Spleen (tissue), 11 donors: ENCODE results near the gene GBP3. TPM values are rescaled to one million over a fixed set of nuclear protein-coding genes. Genes with fewer than 3 reads are reported as not detected.
"Not testable (repeated sequence)": the region's sequence is repeated elsewhere in the genome, so short reads cannot be mapped to it uniquely, and the experiment has no call there.

ENCODE experiments used
- DNase-seq: peaks from one replicate; pipeline ENCODE4 v3.0.0-alpha.2; 2020
- H3K27ac ChIP-seq, 8 donors: fragments of 200-600 bp; sonication (generic) in 7 of 8; 1 replicate in 4 of 8; 2 replicates in 4 of 8; pipeline versions ENCODE4 v1.5.0 to v1.8.0; 2016 to 2021; ENCODE audit warnings: inconsistent platforms in 4 of 8, mild to moderate bottlenecking in 4 of 8, moderate library complexity in 1 of 8
- H3K27me3 ChIP-seq, 7 donors: fragments of 200-600 bp; sonication (generic) in 6 of 7; replicated peaks in 1 of 7; 1 replicate in 4 of 7; 2 replicates in 3 of 7; pipeline versions ENCODE4 v1.5.0 to v1.8.0; 2016 to 2021; ENCODE audit warnings: inconsistent platforms in 3 of 7, mild to moderate bottlenecking in 1 of 7
- H3K36me3 ChIP-seq, 6 donors: fragments of 200-600 bp; sonication (generic) in 5 of 6; 1 replicate in 4 of 6; 2 replicates in 2 of 6; pipeline versions ENCODE4 v1.5.0 to v1.8.0; 2016 to 2021; ENCODE audit warnings: inconsistent platforms in 2 of 6
- H3K4me1 ChIP-seq, 6 donors: fragments of 200-600 bp; sonication (generic) in 5 of 6; 1 replicate in 3 of 6; 2 replicates in 3 of 6; pipeline versions ENCODE4 v1.5.0 to v1.8.0; 2016 to 2021; ENCODE audit warnings: inconsistent platforms in 3 of 6
- H3K4me3 ChIP-seq, 8 donors: fragments of 200-600 bp; sonication (generic) in 7 of 8; 1 replicate in 4 of 8; 2 replicates in 4 of 8; pipeline versions ENCODE4 v1.5.0 to v1.8.0; 2016 to 2021; ENCODE audit warnings: inconsistent platforms in 4 of 8, mild to moderate bottlenecking in 4 of 8, moderate library complexity in 2 of 8
- H3K9me3 ChIP-seq, 8 donors: fragments of 200-600 bp; sonication (generic) in 7 of 8; 1 replicate in 4 of 8; 2 replicates in 4 of 8; pipeline versions ENCODE4 v1.5.0 to v1.8.0; 2016 to 2021; ENCODE audit warnings: inconsistent platforms in 4 of 8
- POLR2A ChIP-seq, 3 donors: fragments of 450-650 bp; IDR thresholded peaks; one replicate each; pipeline ENCODE4 v1.5.1; 2017; ENCODE audit warnings: antibody characterized with exemption in 3 of 3, mild to moderate bottlenecking in 1 of 3
- POLR2AphosphoS5 ChIP-seq, 3 donors: sonication (generic); formaldehyde crosslinking; IDR thresholded peaks; one replicate each; pipeline ENCODE4 v1.5.1; 2017; ENCODE audit warnings: antibody characterized with exemption in 3 of 3
- WGBS, 5 donors: extraction: QIAGEN DNeasy Blood & Tissue Kit in 3 of 5; methylation state at CpG; one replicate each; pipeline versions ENCODE4 v1.1.5 to v1.1.7; 2013 to 2018; 5-methylcytosine and 5-hydroxymethylcytosine counted together
- intact Hi-C: fragments of 100-400 bp; cut with DNase I; formaldehyde crosslinking; loops from one replicate; pipeline ENCODE4 v1.15.0; 2023; ENCODE audit warnings: low total_unique reads
- polyA plus RNA-seq, 3 donors: library from polyadenylated mRNA; stranded (reverse); fragments of 200-250 nt; gene quantifications; one replicate each; pipeline ENCODE4 v1.2.1, GENCODE V29; 2013
- total RNA-seq, 7 donors: library from RNA; depleted of rRNA in 3 of 7; stranded (reverse); fragments of >200 nt in 3 of 7; fragmentation: NEBNext Ultra II Directional in 4 of 7; extraction: Animal tissue kit (Norgen Biotek cat#: 25700) in 4 of 7; gene quantifications; one replicate each; pipeline versions ENCODE4 v1.1.0 to v1.2.1, GENCODE V29; 2016 to 2021
- TF ChIP-seq, protein P1 (sequence below), 11 experiments: fragments of 200-600 bp in 7 of 11; fragments of 450-650 bp in 4 of 11; sonication (generic) in 4 of 11; IDR thresholded peaks in 8 of 11; conservative IDR thresholded peaks in 3 of 11; 1 replicate in 7 of 11; 2 replicates in 4 of 11; pipeline versions ENCODE4 v1.4.0 to v1.8.0; 2016 to 2021; ENCODE audit warnings: antibody characterized with exemption in 11 of 11, inconsistent platforms in 4 of 11, mild to moderate bottlenecking in 1 of 11
- donor health status: healthy with polysubstance abuse.
- donor health status: DM: no; HTN: no; CAD: no; lungs with moderate emphysema.
- donor health status: DM: no; HTN: no; CAD: no.
- donor health status: Bipolar disorder and iron deficiency.
- donor health status: healthy.
- donor health status: DM: no; HTN: no; CAD: no.
- donor health status: DM: yes; HTN: yes; CAD: no.

GBP3 gene
- total and polyA plus RNA-seq, 10 donors: 7.3 to 54.7 (median 26.6) TPM

DNA sequence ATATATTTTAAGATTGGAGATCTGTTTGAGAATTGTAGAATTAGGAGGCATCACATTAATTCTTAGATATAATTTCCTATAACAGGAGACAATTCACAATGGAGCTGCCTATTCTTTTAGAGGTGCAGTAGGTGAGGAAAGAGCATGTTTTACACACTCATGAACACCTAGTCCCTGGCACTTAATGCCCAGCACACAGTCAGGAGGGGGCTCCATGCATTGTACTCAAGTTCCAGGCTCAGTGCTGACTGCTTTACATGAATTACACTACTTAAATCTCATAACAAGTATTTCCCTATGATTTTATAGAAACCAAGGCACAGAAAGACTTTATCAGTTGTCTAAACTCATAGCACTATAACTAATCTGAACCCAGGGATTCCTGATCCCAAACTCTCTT lies 360 bp upstream of the GBP3 start:
- DNase-seq: no peak
- H3K4me3 ChIP-seq: peak overlapping the region in 6 of 8 donors; percentile 53 to 76 (median 56)
- no peak for TF ChIP-seq POLR2AphosphoS5 (IDR thresholded peaks at IDR 0.05)
- TF ChIP-seq, protein P1, sequence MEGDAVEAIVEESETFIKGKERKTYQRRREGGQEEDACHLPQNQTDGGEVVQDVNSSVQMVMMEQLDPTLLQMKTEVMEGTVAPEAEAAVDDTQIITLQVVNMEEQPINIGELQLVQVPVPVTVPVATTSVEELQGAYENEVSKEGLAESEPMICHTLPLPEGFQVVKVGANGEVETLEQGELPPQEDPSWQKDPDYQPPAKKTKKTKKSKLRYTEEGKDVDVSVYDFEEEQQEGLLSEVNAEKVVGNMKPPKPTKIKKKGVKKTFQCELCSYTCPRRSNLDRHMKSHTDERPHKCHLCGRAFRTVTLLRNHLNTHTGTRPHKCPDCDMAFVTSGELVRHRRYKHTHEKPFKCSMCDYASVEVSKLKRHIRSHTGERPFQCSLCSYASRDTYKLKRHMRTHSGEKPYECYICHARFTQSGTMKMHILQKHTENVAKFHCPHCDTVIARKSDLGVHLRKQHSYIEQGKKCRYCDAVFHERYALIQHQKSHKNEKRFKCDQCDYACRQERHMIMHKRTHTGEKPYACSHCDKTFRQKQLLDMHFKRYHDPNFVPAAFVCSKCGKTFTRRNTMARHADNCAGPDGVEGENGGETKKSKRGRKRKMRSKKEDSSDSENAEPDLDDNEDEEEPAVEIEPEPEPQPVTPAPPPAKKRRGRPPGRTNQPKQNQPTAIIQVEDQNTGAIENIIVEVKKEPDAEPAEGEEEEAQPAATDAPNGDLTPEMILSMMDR (IDR thresholded peaks at IDR 0.05 in 8 of 11, conservative IDR thresholded peaks at IDR 0.05 in 3 of 11): no peak
- no peaks in the 10 kb centered on the region for H3K27me3 ChIP-seq
- intact Hi-C loops: no loop called here
- peaks cover 0 to 9% (median 0%) of the 10 kb centered on the region in 8 donors for H3K9me3 ChIP-seq
- H3K36me3 ChIP-seq: peaks cover 0 to 25% (median 21%) of the 10 kb centered on the region in 6 donors
- H3K27ac ChIP-seq: peak overlapping the region; percentile 77 to 92 (median 88)
- peaks cover 10 to 55% (median 26%) of the 10 kb centered on the region in 6 donors for H3K4me1 ChIP-seq

DNA sequence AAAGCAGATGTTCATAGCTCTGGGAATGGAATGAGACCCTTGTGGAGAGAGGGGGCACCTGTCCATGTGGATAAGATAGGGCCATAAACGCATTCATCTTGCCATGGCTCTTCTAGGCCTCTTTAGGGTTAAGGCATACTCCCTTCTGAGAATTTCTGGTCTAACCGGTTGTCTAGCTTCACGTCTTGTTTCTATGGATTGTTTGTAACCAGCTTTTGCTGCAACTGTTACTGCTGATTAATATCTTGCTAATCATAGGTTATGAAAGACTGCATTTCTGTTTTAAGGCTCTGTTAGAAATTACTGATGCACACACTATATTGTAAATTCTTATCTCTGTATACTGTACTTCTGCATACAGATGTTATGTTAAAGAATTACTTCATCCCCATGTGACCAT lies 4.3 kb downstream of the GBP3 start:
- H3K27ac ChIP-seq, DNase-seq, H3K9me3 ChIP-seq, H3K27me3 ChIP-seq, intact Hi-C loops, H3K4me3 ChIP-seq: not testable (repeated sequence)
- H3K36me3 ChIP-seq: peaks cover 4 to 73% (median 48%) of the 10 kb centered on the region in 6 donors
- WGBS, 5 donors: 90 to 96% (median 90%) methylated on average over 3 of the region's 3 CpGs
- H3K4me1 ChIP-seq: peaks cover 10 to 75% (median 36%) of the 10 kb centered on the region in 6 donors

DNA sequence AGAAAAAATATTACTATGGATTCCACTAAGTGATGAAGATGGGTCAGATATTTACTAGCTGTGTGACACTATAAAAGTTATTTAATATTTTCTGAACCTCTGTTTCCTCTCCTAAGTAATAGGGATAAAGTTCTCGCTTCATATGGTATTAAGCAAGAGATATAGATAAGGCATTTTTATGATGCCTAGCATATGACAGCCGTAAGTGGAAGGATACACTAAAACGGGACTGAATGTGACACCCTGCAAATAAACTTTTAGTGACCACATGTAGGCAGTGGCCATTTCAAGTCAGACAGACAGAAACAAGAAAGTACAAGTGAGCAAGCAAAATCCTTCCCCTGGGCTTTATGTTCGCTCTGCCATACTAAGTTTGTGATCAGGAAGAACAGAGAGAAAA lies 14.2 kb downstream of the GBP3 start:
- DNase-seq: no peak
- Histone ChIP-seq H3K4me3 (no peak overlapping the region), H3K36me3 (peaks cover 0 to 97% (median 78%) of the 10 kb centered on the region in 6 donors), H3K9me3 (no peaks in the 10 kb centered on the region), H3K27me3 (no peaks in the 10 kb centered on the region), H3K27ac (no peak overlapping the region), H3K4me1 (no peaks in the 10 kb centered on the region)
- TF ChIP-seq POLR2A (IDR thresholded peaks at IDR 0.05): no peak
- no peak for TF ChIP-seq POLR2AphosphoS5 (IDR thresholded peaks at IDR 0.05)
- TF ChIP-seq, protein P1 (IDR thresholded peaks at IDR 0.05 in 8 of 11, conservative IDR thresholded peaks at IDR 0.05 in 3 of 11): no peak
- WGBS, 5 donors: 86 to 95% (median 90%) methylated on average over 4 of the region's 4 CpGs
- intact Hi-C loops: no loop called here

DNA sequence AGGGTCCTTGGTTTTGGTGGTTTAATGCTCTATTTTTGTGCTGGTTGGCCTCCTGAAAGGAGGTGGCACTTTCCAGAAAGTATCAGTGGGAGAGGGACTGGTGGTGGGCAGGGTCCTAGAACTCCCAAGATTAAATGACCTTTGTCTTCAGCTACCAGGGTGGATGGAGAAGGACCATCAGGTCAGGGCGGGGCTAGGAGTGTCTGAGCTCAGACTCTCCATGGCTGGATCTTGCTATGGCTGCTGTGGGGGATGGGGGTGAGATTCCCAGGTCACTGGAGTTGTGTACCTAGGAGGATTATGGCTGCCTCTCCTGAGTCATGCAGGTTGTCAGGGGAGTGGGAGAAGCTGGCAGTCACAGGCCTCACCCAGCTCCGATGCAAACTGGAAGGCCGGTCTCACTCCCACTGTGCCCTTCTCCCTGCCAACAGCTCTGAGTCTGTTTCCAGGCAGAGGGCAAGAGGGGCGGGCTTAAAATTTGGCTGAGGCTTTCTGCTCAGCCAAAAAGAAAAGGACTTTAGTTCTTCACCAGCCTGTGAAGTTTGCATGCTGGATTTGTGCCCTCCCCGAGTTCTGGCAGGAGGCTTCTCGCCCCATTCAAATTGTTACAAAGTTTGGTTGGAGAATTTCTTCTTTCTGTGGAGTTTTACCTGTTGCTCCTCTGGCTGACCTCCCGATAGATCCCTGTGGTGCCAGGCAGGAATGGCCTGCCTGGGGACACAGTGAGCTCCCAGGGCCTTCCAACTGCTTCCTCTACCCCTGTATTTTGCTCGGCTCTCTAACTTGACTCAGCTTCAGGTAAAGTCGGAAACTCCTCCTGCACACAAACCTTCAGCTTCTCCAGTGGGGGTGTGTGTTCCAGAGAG lies 17.1 kb downstream of the GBP3 start:
- no peak overlapping the region for H3K4me3 ChIP-seq
- no peaks in the 10 kb centered on the region for H3K9me3 ChIP-seq
- no peak for DNase-seq
- peaks cover 0 to 20% (median 8%) of the 10 kb centered on the region in 6 donors for H3K4me1 ChIP-seq
- TF ChIP-seq POLR2A (IDR thresholded peaks at IDR 0.05) (no peak), POLR2AphosphoS5 (IDR thresholded peaks at IDR 0.05) (no peak)
- TF ChIP-seq, protein P1 (IDR thresholded peaks at IDR 0.05 in 8 of 11, conservative IDR thresholded peaks at IDR 0.05 in 3 of 11): no peak
- no peaks in the 10 kb centered on the region for H3K27me3 ChIP-seq
- H3K36me3 ChIP-seq: peaks cover 0 to 67% (median 57%) of the 10 kb centered on the region in 6 donors
- intact Hi-C loops: no loop called here
- no peak overlapping the region for H3K27ac ChIP-seq
- 88 to 97% (median 95%) methylated on average over 9 of the region's 9 CpGs for WGBS, 5 donors

DNA sequence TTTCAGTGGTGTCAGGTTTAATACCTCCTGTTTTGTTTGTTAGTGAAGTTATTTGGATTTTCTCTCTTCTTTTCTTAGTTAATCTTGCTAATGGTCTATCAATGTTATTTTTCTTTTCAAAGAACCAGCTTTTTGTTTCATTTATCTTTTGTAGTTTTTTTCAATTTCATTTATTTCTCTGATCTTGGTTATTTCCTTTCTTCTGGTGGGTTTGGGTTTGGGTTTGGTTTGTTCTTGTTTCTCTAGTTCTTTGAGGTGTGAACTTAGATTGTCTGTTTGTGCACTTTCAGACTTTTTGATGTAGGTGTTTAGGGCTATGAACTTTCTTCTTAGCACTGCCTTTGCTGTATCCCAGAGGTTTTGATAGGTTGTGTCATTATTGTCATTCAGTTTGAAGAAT lies 20.5 kb downstream of the GBP3 start:
- H3K27me3 ChIP-seq, DNase-seq, intact Hi-C loops, H3K4me3 ChIP-seq, H3K9me3 ChIP-seq: not testable (repeated sequence)
- H3K27ac ChIP-seq: peak overlapping the region in 4 of 8 donors; percentile 12 to 48 (median 39)
- peaks cover 0 to 27% (median 11%) of the 10 kb centered on the region in 6 donors for H3K4me1 ChIP-seq
- H3K36me3 ChIP-seq: peaks cover 0 to 34% (median 25%) of the 10 kb centered on the region in 6 donors
